NCI-H510A treated with DMSO at 0.1 percent for 48 hours (cell line): ENCODE results near the gene NUDT3.
"Not testable (repeated sequence)": the region's sequence is repeated elsewhere in the genome, so short reads cannot be mapped to it uniquely, and the experiment has no call there.

ENCODE experiments used
- DNase-seq: peaks from one replicate; lab custom pipeline; 2025; lab: John Stamatoyannopoulos, UW

NUDT3 gene

GRCh38 chr6:34252395-34252794 lies 140.1 kb downstream of the NUDT3 start:
- not testable (repeated sequence) for DNase-seq

- DNase-seq: peak; percentile 76
Observed at GRCh38 chr6:34249469-34250261, 142.8 kb downstream of the NUDT3 start.

- DNase-seq: peak; percentile 96
Observed at GRCh38 chr6:34248727-34249468, 143.6 kb downstream of the NUDT3 start, which contains the start of gene SMIM29. Gene SMIM29 (minus strand): TSS chr6:34249006. CDS start chr6:34247791, 1,215 bp downstream.

- no peak for DNase-seq
Observed at GRCh38 chr6:34248198-34248726, 144.2 kb downstream of the NUDT3 start.

- DNase-seq: no peak
Observed at GRCh38 chr6:34247481-34248197, 144.8 kb downstream of the NUDT3 start.

- DNase-seq: peak; percentile 32
Observed at GRCh38 chr6:34246563-34247391, 145.7 kb downstream of the NUDT3 start.

GRCh38 chr6:34246249-34246562 lies 146.3 kb downstream of the NUDT3 start:
- no peak for DNase-seq

- not testable (repeated sequence) for DNase-seq
Observed at GRCh38 chr6:34245761-34246140, 146.7 kb downstream of the NUDT3 start.

GRCh38 chr6:34245032-34245760 lies 147.3 kb downstream of the NUDT3 start:
- not testable (repeated sequence) for DNase-seq

- DNase-seq: no peak
Observed at GRCh38 chr6:34243901-34244884, 148.3 kb downstream of the NUDT3 start.

- no peak for DNase-seq
Observed at GRCh38 chr6:34243131-34243771, 149.2 kb downstream of the NUDT3 start.

GRCh38 chr6:34242252-34243130 lies 150.0 kb downstream of the NUDT3 start:
- DNase-seq: no peak

GRCh38 chr6:34241351-34242215 lies 150.9 kb downstream of the NUDT3 start:
- DNase-seq: no peak

- DNase-seq: no peak
Observed at GRCh38 chr6:34240329-34241248, 151.9 kb downstream of the NUDT3 start.

GRCh38 chr6:34239893-34240292 lies 152.6 kb downstream of the NUDT3 start:
- no peak for DNase-seq

GRCh38 chr6:34239500-34239825 lies 153.0 kb downstream of the NUDT3 start:
- DNase-seq: no peak
